GM21360 (cell line): ENCODE results near the gene DSN1.

Experiments used
- ATAC-seq: cut with Tn5 transposase; IDR thresholded peaks from one replicate; pipeline ENCODE4 v1.9.1; 2021; ENCODE audit warnings: mild to moderate bottlenecking, moderate library complexity; ENCODE audit not compliant: unreplicated experiment

Gene DSN1

DNA sequence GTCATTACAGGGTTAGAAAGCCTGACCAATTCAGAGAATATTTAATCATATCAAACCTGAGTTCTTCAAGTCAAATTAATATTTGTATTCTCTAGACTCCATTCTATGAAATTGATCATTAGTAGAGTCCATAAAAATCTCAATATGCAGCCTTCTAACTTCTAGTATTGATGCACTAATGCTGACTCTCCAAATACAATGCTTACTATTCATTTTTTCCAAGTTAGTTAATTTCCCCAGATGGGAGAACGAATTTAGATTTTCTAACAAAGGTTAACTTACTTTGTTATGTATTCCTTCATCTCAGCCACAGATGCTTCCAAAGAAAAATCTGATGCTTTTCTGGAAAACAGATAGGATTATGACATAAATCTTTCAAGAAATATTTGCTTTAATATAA, 15.3 kb downstream of the DSN1 start:
- ATAC-seq, result no peak

DNA sequence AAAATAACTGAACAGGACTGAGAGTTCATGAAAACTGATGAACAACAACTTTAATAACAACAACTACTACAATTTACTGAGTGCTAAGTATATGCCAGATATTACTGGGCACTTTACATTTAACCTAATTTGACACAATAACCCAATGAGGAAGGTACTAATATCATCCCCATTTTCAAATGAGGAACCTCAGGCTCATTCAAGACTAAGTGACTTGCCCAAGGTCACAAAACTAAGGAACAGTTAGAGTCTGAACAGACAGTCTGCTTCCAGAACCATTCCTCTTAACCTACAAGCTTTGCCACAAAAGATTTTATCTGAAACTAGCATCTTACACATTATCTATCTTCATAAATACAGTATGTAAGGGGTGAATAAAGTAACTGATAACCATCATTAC, 17.1 kb downstream of the DSN1 start:
- no peak for ATAC-seq

DNA sequence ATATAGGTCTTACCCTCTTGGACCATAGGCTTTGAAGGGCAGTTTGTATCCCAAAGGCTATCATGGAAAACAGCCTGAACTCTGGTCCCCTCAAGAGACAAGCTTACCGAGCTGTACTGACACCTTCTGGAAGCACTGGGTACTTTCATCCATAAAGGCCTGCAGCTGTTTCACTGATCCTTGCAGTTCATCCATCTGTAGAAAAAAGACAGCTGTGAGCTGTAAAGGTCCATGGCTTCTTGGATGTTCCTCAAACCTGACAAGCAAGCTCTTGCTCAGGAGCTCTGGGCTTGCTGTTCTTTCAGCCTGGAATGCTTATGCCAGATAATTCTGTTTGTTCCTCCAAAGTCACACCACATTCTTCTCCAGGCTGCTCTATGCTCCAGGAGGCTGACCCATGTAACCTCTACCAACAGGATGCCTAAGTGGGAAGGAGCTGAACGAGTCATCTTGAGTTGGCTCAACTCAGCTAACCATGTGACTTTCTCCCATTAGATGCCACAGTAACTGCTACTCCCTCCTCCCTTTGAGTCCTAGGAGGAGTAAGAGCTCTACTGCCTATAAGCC, 18.8 kb downstream of the DSN1 start:
- ATAC-seq, result no peak

DNA sequence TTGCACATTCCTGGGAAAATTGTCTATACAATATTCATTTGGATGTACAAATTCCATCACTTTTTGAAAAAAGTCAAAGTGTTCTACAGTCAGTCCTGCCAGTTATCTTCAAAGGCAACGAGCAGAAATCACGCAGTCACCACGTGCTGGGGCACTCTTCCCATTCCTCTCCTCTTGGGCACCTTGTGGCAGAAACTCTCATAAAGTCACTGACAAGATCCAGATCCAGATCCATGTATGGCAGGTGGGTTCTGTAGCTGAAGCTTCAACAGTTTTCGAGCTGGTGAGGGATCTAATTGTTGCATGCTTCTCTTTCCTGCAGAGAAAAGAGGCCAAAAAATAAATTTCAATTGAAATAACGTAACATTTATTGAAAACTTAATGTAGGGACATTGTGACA, 21.0 kb downstream of the DSN1 start:
- no peak for ATAC-seq

DNA sequence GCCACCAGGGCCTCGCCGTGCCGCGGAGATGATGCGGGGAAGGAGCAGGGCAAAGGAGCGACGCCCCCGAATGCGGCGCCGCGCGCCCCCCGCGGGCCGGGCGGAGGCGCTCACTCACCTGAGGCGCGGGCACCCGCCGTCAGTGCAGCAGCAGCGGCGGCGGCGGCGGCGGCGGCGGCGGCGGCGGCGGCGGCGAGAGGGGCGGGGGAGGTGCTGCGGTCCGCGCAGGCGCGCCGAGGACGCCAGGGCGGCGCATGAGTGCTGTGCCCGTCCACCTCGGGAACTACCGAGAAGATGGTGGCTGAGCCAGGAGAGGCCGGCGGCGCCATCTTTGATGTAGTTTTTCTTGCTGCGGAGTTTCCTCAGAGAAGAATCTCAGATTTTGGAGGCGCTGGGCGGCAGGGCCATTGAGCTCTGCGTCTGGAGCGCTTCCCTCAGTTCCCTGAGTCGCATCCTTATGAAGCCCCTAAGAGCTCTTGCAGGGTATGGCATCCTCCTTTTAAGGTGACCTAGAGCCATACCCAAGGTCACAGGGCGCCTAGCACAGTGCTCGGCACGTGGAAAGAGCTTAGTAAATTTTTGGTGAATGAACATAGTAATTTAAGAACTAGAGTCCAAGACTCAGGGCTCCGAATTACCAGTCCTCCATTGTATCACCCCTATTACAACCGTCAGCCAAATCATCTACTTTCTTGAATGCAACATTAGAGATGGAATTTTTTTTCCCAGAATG, 27.5 kb downstream of the DSN1 start, which contains the start of gene NDRG3:
NDRG3 (minus strand) TSS at position 164 of the 733 bp plus-strand sequence. CDS start 24,355 bp downstream, outside the sequence.
- ATAC-seq, result peak; percentile 92

DNA sequence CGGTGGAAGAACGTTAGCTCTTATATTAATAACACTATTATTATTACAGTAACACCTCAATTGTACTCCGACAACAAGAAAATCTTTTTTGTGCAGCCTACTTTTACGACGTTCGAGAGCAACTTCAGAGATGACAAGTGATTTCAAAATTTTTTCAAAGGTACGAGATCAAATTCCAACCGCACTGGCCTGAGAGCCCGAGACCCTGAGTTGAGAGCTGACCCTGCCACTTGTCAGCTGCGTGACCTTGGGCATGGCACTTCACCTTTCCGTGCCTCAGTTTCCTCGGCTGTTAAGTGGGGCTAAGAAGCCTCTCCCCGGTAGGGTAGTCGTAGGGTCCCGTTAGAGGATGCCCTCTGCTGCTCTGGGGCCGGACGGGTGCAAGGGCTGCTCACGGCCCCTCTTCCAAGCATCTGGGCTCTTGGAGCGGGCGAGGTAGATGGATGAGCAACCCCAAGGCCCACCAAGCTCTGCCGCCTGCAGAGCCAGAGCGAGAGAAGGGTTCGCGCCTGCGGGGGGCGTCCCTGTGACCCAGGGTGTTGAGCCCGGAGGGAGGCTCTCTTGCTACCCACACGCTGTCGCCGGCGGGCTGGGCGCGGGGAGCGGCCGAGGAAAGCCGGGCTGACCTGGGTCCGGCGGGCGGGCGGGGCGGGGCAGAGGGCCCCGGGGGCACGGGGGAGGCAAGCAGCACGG, 28.2 kb downstream of the DSN1 start:
- peak; percentile 45 for ATAC-seq

DNA sequence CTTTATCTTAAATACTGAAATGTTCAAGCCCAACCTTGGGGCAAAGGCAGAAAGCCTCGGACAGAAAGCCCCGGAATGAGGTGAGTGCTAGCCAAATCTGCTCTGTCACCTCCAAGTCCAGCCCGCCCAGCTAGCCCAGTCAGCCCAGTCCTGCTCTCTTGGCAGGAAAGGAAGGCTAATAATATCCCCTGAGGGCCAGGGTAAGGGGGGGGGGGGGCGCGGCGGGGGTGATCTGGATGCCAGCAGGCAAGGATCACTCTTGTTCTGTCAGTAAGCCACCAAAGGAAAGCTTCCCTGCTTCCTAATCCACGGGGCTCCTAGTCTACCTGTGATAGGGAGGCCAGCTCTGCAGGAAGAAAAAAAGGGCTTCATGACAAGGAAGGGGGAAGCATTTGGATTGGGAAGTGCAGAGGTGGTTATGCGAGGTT, 28.8 kb downstream of the DSN1 start:
- no peak for ATAC-seq

DNA sequence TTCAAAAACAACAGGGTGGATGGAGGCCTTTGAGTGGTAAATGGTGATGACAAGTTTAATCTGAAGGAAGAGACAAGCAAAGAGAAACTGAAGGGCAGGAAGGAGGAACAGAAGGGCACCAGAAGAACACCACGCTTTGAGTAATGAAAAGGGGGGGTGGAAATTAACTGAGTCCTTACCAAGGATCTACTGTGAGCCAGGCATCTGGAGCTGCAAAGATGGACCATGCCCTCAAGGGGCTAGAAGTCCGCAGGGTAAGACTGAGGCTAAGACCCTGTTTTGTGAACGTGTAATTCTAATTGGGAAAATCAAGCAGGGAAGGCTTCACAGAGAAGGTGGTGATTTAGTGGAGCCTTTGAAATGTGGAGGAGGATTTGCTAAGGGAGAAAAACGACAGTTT, 29.3 kb downstream of the DSN1 start:
- no peak for ATAC-seq

DNA sequence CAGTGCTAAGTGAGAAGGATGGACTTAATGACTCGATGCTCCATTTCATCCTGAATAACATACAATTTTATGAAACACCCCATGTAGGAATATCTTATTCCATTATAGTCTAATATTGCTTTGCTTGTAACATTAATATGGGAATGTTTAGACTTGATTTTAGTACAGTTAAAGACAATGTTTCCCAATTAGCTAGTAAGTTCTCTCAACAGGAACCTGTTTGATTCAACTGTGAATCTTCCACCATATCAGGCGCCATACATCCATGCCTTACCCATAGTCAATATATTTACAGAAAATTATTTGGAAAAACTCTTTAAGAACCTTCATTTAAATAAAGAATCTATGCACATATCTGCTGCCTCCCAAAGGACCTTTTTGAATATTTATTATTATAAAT, 31.0 kb downstream of the DSN1 start:
- no peak for ATAC-seq

DNA sequence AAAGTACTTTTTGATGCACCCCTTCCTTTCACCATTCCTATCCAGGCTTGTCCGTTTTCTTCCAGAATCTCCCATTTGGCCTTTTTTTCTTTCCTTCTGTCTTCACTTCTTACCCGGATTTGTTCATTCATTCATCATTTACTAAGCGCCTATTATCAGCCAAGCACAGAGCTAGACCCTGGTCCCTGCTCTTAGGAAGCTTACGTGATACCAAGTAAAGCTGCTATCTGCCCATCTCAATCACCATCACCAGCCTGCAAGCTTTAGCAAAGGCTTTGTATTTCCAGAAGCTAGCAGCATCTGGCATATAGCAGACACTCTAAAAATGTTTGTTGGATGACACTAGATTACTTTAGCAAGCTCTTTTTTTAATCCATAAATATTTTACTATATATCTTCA, 32.5 kb downstream of the DSN1 start:
- ATAC-seq, result no peak

DNA sequence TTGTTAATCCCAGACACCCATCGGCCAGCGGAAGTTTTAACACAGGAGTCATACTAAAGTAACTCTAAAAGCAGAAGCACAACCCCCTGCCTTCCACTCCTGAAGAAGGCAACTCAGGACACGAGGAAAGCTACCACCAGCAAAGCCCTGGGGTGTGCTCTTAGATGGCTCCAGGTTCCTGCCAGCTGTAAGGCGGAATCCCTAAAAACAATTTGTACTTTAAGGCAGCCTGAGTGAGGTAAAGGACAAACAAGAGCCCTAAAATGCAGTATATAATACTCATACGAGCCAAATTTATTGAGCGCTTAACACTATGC, 36.4 kb downstream of the DSN1 start:
- no peak for ATAC-seq

DNA sequence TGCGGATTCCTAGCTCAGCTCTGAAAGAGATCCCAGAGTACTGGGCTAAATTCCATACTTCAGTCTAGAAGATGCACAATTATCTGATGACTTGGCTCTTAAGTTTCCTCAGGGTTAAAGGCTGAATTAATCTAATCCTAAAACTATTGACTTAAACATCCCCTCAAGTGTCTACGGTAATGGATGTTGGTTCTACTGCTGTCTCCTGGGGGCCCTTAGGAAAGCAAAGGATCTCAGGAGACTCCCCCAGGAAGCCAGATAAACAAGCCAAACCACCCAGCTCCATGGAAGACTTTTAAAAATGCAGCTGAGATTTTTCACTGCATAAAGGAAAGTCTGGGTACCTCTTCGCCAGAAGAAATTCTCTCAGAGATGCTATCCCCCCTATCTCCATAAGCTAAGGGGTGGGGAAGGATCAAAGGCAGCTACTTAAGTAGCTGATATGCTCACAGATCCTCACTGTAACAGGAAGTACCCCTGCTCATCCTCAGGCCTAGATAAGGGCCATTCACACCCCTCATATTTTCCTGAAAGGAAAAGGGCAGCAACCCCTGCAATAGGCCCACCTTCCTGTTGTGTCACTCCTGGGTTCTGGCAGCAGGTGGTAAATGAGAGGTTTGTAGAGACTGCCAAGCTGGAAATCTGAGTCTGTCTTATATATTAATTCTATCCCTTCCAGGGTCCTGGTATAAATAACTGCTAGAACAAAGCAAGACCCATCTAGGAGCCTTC, 36.9 kb downstream of the DSN1 start:
- no peak for ATAC-seq

DNA sequence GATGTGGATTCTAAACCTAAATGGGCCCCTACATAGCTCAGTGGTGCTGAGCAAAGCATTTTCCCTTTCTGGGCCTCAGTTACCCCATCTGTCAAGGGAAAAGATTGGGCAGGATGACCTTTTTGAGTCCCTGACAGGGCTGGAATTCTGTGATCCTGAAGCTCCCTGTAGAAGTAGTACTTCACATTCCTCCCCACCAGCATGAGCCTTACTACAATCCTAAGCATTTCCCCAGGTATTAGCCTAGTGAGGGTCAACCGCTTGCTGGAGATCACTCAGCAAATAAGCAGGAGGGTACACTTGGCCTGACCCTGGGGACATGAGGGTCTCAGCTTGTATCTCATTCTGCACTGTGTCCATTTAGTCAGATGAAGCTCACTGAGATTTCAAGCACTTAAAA, 41.1 kb downstream of the DSN1 start:
- ATAC-seq, result no peak

DNA sequence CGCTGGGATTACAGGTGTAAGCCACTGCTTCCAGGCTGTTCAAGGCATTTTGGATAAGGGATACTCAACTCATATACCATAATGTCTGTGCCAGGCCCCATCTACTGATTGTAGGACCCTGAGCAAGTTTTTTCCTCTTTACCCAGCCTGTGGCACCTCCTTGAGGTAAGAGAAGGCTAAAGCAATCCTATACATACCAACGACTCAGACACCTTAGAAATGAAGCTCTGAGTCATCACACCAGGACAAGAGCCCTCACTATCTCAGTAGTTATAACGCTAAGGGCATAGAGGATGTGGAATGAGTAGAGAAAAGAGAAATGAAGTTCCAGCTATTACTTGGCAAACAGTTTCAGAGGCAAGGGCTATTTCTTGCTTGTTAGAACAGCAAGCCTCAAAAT, 44.6 kb downstream of the DSN1 start:
- ATAC-seq, result no peak

DNA sequence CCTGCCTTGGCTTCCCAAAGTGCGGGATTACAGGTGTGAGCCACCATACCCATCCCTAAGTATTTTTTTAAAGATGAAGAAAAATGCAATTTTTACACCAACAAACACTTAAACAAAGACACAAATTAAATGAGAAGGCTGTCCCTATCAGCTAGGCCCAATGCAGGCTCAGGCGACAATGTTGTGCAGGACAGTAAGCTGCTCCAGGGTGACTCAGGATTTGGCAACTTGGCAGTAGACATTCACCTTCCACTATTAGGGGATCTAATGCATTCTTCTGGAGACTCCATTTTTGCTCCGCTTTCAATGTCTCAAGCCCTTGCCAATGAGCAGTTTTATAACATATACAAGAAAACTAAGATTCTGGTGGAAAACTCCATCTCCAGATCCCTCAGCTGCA, 47.4 kb downstream of the DSN1 start:
- no peak for ATAC-seq

DNA sequence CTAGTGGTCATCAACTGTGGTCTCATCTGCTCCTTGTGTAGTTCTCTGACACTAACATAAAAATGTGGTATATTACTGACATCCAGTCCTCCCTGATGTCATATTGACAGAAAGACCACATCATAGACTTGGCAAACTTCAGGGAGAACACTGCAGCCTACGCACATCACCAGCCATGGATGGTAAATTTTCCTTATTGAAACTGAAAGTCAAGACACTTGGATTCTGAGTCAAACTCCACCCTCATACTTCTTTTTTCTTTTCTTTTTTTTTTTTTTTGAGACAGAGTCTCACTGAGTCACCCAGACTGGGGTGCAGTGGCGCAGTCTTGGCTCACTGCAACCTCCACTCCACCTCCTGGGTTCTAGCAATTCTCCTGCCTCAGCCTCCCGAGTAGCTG, 53.1 kb downstream of the DSN1 start:
- ATAC-seq, result no peak

DNA sequence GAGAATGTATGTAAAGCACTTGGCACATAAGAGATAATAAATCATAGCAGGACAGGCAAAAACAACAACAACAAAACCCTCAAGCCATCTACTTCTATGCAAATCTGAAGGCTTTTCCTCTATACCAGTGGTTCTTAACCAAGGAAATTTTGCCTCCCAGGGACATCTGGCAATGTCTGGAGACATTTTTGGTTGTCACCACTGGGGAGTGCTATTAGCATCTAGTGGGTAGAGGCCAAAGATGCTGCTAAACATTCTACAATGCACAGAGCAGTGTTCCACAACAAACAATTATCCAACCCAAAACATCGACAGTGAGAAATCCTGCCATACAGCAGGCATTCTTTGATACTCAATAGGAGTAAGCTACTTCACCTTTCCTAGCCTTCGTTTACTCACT, 55.9 kb downstream of the DSN1 start:
- ATAC-seq, result no peak

DNA sequence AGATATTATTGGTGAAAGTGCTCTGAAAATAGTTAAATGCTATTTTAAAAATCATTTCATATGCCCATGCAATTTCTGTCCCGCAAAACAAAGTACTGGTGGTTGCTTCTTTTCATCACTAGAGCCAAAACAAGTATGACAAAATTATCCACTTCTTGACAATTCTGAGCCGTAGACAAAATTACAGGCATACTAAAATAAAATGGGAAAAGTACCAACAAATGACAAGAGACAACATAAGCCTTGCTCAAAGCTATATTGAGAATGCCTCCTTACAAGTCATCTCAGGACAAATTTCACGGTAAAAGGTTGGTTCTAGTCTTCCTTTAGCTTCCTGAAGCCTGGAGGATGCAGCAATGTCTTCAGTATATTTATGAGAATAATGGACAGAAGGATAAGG, 56.5 kb downstream of the DSN1 start:
- no peak for ATAC-seq

DNA sequence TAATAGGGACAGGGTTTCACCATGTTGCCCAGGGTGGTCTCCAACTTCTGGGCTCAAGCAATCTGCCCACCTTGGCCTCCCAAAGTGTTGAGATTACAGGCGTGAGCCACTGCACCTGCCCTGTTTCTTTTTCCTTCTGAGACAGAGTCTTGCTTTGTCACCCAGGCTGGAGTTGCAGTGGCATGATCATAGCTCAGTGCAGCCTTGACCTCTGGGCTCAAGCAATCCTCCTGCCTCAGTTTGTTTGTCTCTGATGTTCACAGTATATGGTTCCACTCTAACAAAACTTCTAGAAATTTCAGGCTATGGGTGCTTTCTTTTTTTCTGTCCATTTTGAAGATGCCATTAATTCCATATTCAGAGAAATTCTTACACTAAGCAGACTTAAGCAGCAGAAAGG, 60.8 kb downstream of the DSN1 start:
- no peak for ATAC-seq

DNA sequence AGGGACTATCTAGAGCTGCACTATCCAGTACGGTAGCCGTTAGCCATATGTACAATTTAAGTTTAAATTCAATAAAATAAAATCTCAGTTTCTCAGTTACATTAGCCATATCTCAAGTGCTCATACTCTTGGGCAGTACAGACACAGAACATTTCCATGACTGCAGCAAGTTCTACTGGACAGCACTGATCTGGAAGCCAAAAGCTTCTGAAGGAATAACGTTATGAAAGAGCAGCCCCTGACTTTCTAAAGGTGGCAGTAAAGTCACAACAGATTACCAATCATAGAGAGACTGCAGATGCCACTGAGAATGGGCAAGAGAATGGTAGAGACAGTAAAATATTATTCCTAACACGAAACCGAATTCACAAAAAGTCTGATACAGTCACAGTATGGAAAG, 64.4 kb downstream of the DSN1 start:
- no peak for ATAC-seq

DNA sequence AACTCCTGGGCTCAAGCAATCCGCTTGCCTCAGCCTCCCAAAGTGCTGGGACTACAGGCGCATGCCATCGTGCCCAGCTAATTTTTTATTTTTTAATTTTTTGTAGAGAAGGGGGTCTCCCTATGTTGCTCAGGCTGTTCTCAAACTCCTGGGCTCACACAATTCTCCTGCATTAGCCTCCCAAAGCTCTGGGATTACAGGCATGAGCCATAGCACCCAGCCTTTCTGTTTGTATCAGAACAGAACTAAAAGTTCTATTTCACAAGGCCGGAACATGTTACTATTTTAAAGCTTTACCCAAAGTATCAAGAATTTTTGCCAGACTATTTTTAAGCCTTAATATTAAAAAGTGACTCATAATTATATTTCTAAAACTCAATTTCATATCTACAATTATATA, 70.0 kb downstream of the DSN1 start:
- no peak for ATAC-seq
